Activated CD8-positive, alpha-beta T cell treated with anti-CD3 and anti-CD28 coated beads for 36 hours (primary cell): Measurements from ENCODE around the gene DMBX1. TPM values are rescaled to one million over a fixed set of nuclear protein-coding genes. Genes with fewer than 3 reads are reported as not detected.

ENCODE experiments used
- ATAC-seq: fragments of 200-7000 bp; cut with Tn5 transposase; one replicate; pipeline ENCODE4 v1.10.0; 2021; ENCODE audit warnings: mild to moderate bottlenecking, moderate library complexity
- CTCF ChIA-PET: fragments of 350-600 bp; sonication (Branson Sonifier 250); formaldehyde crosslinking; loops from one replicate; lab custom pipeline; 2021; ENCODE audit warnings: antibody characterized with exemption; lab: Charles Lee
- POLR2A ChIA-PET: fragments of 350-600 bp; sonication (Branson Sonifier 250); formaldehyde crosslinking; loops from one replicate; lab custom pipeline; 2021; ENCODE audit warnings: antibody characterized with exemption; lab: Charles Lee
- DNase-seq: peaks from one replicate; pipeline ENCODE4 v3.0.0-alpha.2; 2020
- H3K27ac Mint-ChIP-seq: one replicate; pipeline ENCODE4 v1.8.0; 2021; ENCODE audit warnings: mild to moderate bottlenecking, mixed read lengths
- H3K27me3 Mint-ChIP-seq: one replicate; pipeline ENCODE4 v1.8.0; 2021; ENCODE audit warnings: mixed read lengths
- H3K36me3 Mint-ChIP-seq: one replicate; pipeline ENCODE4 v1.8.0; 2021; ENCODE audit warnings: low read depth, mixed read lengths
- H3K4me1 Mint-ChIP-seq: one replicate; pipeline ENCODE4 v1.8.0; 2021; ENCODE audit warnings: low read depth, mixed read lengths
- H3K4me3 Mint-ChIP-seq: one replicate; pipeline ENCODE4 v1.8.0; 2021; ENCODE audit warnings: mild to moderate bottlenecking, moderate library complexity, mixed read lengths
- H3K9me3 Mint-ChIP-seq: one replicate; pipeline ENCODE4 v1.8.0; 2021; ENCODE audit warnings: mixed read lengths
- CTCF ChIP-seq: fragments of 200-600 bp; IDR thresholded peaks from one replicate; pipeline ENCODE4 v1.8.0; 2022; ENCODE audit warnings: antibody characterized with exemption, mild to moderate bottlenecking
- intact Hi-C: fragments of 100-400 bp; cut with micrococcal nuclease; formaldehyde crosslinking; loops from one replicate; pipeline ENCODE4 v1.10.0; 2022
- total RNA-seq, 2 experiments: library from RNA; stranded (reverse); gene quantifications; one replicate each; pipeline ENCODE4 v1.2.3, GENCODE V29; 2021

The DMBX1 gene
- total RNA-seq, 2 experiments from 2014 or later: 0.09 TPM; not detected in 1

- no peak for DNase-seq
- Mint-ChIP-seq H3K36me3 (no peaks in the 10 kb centered on the region), H3K9me3 (no peaks in the 10 kb centered on the region), H3K4me1 (peaks cover 32% of the 10 kb centered on the region), H3K27me3 (peaks cover 79% of the 10 kb centered on the region), H3K4me3 (no peak overlapping the region), H3K27ac (no peak overlapping the region)
- ATAC-seq: no peak
- TF ChIP-seq CTCF: no peak
- POLR2A ChIA-PET: interaction anchor here (1.2 kb wide), 1 partner anchor 70 kb away, joined by 3 read pairs; no protein-coding TSS in a partner anchor
- CTCF ChIA-PET: interaction anchor here (0.9 kb wide), 1 partner anchor 45 kb away, joined by 4 read pairs; no protein-coding TSS in a partner anchor
- intact Hi-C loops: no loop called here
Measured at GRCh38 chr1:46491443-46492268, 2.0 kb downstream of the DMBX1 start.

DNA sequence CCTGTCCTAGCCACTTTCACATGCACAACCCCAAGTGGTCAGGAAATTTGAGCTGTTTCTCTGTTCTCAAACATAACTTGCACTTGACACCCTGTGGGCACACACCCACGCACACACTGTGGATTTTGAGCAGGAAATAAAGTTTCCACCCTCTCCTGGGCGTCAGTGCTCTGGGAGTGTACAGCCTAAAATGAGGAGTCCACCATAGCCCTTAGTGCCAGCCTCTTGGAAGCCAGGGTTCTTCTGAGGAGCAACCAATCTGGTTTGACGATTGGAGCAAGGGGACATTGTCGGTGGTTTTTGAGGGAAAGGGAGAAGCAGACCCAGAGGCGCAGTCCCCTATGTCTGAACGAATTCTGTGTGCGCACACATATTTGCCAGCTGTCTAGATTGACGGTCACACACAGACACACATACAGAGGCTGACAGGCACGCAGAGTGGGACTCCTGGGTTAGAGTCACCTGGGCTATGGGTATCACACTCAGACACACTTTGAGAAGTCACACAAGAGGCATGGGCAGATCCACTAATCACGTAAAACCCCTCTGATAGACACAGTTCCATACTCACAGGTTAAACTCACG, 2.7 kb downstream of the DMBX1 start:
- peaks cover 73% of the 10 kb centered on the region for H3K27me3 Mint-ChIP-seq
- no peaks in the 10 kb centered on the region for H3K36me3 Mint-ChIP-seq
- H3K4me3 Mint-ChIP-seq: no peak overlapping the region
- no peaks in the 10 kb centered on the region for H3K9me3 Mint-ChIP-seq
- TF ChIP-seq CTCF: no peak
- ChIA-PET CTCF (no interaction called here), POLR2A (no interaction called here)
- H3K27ac Mint-ChIP-seq: no peak overlapping the region
- intact Hi-C loops: no loop called here
- H3K4me1 Mint-ChIP-seq: peaks cover 32% of the 10 kb centered on the region
- DNase-seq (no peak), ATAC-seq (no peak)

- H3K9me3 Mint-ChIP-seq: no peaks in the 10 kb centered on the region
Measured at GRCh38 chr1:46492871-46493270, 3.2 kb downstream of the DMBX1 start.

GRCh38 chr1:46493316-46494032, 3.8 kb downstream of the DMBX1 start:
- DNase-seq (no peak), ATAC-seq (no peak)
- Mint-ChIP-seq H3K27ac (no peak overlapping the region), H3K4me3 (no peak overlapping the region), H3K9me3 (no peaks in the 10 kb centered on the region), H3K36me3 (no peaks in the 10 kb centered on the region), H3K4me1 (peaks cover 25% of the 10 kb centered on the region), H3K27me3 (peaks cover 64% of the 10 kb centered on the region)
- ChIA-PET POLR2A (interaction anchor here (0.7 kb wide), 1 partner anchor 28 kb away, joined by 3 read pairs; no protein-coding TSS in a partner anchor), CTCF (interaction anchor here (0.7 to 1.2 kb wide), 2 partner anchors 16 to 35 kb away, joined by 3 to 5 read pairs; no protein-coding TSS in a partner anchor)
- TF ChIP-seq CTCF: no peak
- intact Hi-C loops: no loop called here

More at GRCh38 chr1:46492871-46493270, 3.2 kb downstream of the DMBX1 start:
- intact Hi-C loops: no loop called here
- ATAC-seq (no peak), DNase-seq (no peak)
- TF ChIP-seq CTCF: no peak
- no peaks in the 10 kb centered on the region for H3K36me3 Mint-ChIP-seq
- peaks cover 30% of the 10 kb centered on the region for H3K4me1 Mint-ChIP-seq
- peaks cover 68% of the 10 kb centered on the region for H3K27me3 Mint-ChIP-seq
- CTCF ChIA-PET: interaction anchor here (0.7 to 1.2 kb wide), 2 partner anchors 15 to 36 kb away, joined by 3 to 5 read pairs; no protein-coding TSS in a partner anchor
- POLR2A ChIA-PET: interaction anchor here (0.7 kb wide), 1 partner anchor 29 kb away, joined by 3 read pairs; no protein-coding TSS in a partner anchor
- H3K4me3 Mint-ChIP-seq: no peak overlapping the region
- no peak overlapping the region for H3K27ac Mint-ChIP-seq
